HG02623 (cell line): ENCODE measurements around the gene EHBP1L1.
A peak's percentile ranks its signal among the peaks of the same experiment; 100 is the strongest.

ENCODE experiments used
- ATAC-seq: cut with Tn5 transposase; IDR thresholded peaks from one replicate; pipeline ENCODE4 v1.9.1; 2021; ENCODE audit warnings: moderate library complexity; ENCODE audit not compliant: unreplicated experiment

EHBP1L1 gene

DNA sequence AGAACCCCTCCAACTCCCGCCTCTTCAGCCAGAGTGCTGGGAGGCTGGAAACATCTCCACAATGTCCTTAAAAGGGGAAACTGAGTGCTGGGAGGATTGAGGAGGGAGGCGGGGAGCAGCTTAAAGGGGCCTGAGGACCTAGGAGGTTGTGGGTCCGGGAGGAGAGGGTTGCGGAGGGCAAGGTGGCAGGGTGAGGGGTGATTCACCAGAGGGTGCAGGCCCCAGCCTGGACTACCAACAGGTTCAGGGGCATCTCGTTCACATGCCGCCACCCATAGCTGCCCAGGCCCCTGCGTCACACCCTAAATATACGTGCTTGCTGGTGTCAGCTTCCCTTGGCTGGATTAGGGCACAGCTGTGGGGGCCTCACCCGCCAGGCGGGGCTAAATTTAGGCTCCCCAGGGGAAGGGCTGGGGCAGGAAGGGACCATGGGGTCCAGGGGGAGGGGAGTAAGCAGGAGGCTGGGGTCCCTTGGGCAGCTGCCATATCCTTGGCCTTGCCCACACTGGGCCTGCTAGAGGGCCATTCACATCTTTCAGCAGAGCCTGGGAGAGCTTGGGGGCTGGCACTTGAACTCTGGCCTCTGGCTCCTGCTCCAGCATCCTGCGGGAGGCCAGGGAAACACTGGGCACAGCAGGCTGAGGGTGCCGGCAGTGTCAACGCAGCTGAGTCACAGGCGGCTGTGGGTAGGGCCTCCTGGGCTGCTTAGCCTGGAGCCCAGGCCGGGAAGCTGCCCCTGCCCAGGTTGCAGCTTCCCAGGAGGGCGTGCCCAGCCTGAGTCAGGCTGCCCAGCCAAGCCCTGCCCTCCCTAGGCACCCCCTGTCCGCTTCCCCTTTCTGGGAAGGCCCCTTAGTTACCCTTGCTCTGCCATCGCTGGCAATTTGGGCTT is 1.3 kb downstream of the EHBP1L1 start:
- no peak for ATAC-seq

GRCh38 chr11:65577756-65578109 is 1.9 kb downstream of the EHBP1L1 start:
- no peak for ATAC-seq

DNA sequence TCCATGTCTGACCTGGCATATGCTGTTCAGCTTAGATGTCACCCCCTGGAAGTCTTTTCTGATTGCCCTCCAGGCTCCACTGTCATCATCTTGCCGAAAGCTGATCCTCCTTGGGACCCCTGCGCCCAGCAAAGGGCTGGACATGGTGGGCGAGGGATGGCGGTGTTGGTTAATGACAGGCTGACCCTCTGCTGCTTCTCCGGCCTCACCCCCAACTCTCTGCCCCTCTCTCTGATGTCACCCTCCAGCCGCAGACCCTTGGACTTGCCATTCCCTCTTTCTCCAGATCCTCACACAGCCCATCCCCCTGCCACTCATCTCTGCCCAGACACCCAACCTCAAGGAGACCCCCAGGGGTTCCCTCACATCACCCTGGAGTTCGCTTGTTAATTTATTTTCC is 2.3 kb downstream of the EHBP1L1 start:
- no peak for ATAC-seq

DNA sequence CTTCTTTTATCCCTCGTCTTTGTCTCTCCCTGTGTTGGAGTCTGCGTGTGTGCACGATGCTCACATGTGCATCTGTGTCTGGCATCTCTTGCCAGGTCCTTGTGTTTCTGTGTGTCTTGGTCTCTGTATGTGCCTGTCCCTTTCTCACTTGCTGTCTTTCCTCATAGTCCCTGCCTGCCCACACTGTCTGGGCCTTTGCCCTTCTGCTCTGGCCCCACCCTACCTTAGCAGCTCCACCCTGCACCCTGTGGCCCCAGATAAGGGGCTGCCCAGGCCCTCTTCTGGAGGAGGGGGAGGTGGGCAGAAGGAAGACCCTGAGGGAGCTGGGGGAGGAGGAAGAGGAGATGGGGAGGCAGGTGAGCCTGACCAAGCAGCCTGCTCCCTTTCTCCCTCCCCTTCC is 2.8 kb downstream of the EHBP1L1 start:
- no peak for ATAC-seq

DNA sequence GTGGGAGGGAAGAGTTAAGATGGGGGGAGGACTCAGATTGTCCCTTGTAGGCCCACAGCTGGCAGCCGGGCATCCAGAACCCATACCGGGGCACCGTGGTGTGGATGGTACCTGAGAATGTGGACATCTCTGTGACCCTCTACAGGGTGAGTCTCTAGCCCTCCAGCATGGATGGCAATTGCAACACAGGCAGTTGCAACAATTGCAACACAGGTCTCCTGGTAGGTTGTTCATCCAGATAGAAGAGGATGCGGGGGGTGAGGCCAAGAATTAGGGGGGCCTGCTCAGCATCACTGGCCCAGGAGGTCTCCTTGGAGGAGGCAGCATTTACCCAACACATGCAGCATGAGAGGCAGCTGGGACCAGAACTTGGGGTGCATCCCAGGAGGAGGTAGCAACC is 3.4 kb downstream of the EHBP1L1 start:
- ATAC-seq: no peak

- ATAC-seq: no peak
Observed at GRCh38 chr11:65580031-65580692, 4.3 kb downstream of the EHBP1L1 start.

DNA sequence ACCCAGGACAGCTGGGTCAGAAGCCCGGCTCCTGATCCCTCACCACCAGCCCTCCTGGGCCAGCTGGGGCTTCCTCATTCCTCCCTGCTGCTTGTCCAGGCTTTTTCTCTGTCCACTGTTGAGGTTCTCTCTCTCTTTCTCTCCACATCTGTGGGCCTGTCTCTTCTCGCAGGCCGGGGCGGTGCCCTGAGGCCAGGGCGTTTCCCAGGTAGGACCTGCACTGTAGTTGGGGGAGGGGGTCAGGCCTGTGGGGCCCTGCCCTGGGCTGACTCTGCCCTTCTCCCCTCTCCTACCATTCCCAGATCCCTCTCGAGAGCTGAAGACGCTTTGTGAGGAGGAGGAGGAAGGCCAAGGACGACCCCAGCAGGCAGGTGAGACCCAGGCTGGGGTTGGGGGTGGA is 4.9 kb downstream of the EHBP1L1 start:
- ATAC-seq: no peak

DNA sequence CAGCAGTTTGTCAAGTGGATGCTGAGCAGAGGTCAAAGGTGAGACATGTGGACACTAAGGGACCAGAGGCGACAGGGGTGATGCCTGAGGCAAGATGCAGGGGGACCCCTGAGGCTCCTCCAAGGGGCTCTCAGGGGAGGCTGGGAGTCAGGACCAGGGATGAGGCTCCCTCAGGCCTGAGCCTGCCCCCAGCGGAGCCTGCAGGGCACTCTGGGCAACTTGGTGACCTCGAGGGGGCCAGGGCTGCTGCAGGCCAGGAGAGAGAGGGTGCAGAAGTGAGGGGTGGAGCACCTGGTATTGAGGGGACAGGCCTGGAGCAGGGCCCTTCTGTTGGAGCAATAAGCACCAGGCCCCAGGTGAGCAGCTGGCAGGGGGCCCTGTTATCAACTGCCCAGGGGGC is 6.1 kb downstream of the EHBP1L1 start:
- no peak for ATAC-seq

DNA sequence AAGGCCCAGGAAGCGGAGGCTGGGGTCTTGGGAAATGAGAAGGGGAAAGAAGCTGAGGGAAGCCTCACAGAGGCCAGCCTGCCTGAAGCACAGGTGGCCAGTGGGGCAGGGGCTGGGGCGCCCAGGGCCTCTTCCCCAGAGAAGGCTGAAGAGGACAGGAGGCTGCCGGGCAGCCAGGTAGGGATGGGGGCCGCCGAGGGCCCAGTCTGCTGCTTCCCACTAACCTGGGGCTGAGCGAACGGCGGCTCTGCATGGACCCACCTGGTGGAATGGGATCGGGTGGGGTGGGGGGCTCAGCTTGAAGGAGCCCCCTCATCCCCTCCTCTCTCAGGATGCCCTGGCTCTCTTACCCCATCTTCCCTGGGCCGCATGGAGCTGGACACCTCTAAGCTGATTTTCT is 7.7 kb downstream of the EHBP1L1 start:
- ATAC-seq: no peak

DNA sequence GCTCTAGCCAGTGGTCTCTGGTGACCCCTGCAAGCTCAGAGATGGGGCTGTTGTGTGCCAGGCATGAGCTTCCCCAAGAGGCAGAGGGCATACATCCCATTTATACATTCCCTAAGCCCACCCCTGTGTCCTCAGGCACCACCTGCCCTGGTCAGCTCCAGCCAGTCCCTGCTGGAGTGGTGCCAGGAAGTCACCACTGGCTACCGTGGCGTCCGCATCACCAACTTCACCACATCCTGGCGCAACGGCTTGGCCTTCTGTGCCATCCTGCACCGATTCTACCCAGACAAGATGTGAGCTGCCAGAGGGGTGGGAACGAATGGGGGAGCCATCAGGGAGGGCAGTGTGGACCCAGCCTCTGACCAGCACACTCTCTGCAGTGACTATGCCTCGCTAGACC is 8.3 kb downstream of the EHBP1L1 start:
- ATAC-seq: no peak

- ATAC-seq: no peak
Observed at GRCh38 chr11:65584723-65585171, 8.9 kb downstream of the EHBP1L1 start.

DNA sequence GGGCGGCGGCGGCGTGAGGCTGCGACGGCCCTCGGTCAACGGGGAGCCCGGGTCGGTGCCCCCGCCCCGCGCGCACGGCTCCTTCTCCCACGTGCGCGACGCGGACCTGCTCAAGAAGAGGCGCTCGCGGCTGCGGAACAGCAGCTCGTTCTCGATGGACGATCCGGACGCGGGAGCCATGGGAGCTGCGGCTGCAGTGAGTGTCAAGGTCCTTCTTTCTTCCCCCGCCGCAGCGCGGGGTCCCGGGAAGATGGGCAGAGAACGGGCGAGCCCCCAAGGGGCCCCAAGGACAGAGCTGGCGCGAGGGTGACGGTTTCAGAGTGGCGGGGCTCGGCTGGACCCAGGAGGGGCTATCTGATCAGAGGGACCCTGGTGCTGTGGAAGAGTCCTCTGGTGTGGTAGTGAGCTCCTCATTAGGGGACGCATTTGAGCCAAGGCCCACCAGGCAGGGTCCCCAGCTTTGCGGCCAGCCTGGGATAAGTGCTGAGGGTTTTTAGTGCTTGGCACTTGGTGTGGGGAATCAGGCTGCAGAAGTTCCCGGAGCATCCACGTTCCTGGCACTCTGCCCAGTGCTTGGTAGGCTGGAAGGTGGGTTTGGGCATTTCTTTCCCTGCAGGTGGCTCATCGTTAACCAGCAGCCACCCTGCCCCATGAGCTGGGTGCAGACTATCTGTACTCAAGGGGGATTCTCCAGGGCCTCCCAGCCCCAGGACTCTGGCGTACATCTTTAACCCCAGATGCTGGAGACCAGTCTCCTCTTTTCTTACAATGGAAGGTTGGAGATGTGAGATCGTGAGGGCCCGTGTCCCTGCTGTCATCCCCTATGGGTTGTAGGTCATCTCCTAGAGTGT is 9.8 kb downstream of the EHBP1L1 start:
- ATAC-seq: no peak

DNA sequence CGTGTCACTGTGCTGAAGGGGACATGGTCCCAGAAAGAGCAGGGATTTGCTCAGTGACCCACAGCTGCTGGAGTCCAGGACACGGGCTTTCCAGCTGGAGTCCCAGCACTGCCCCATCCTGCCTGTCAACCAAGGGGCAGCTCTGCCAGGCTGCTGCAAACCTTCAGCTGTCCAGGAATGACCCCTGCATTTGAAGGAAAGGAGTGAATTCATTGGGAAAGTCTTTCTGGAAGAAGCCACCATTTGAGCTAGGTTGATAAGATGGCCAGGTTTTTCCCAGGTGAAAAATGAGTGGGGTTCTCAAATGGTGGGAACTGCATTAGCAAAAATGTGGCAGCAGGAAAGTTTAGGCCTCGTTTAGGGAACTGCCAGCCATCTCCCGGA is 10.4 kb downstream of the EHBP1L1 start:
- no peak for ATAC-seq

DNA sequence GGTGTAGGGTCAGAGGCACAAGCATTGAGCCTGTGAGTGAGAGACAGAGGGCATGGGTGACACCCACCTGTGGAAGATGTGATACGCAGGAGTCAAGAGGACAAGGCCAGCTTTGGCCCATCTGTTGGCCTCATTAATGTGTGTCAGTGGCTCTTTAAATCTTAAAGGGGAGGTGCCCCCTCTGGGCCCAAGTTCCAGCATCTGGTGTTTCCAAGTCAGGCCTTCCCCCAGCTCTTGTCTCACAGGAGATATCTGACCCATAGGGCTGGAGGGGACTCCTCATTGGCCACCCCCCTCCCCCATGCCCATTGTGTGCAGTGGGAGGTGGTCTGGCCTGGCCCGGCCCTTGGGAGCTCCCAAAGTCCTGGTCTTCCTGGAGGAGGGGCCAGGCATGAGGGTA is 10.8 kb downstream of the EHBP1L1 start:
- ATAC-seq: no peak

GRCh38 chr11:65588199-65589054 is 12.6 kb downstream of the EHBP1L1 start:
- peak; percentile 70 for ATAC-seq

DNA sequence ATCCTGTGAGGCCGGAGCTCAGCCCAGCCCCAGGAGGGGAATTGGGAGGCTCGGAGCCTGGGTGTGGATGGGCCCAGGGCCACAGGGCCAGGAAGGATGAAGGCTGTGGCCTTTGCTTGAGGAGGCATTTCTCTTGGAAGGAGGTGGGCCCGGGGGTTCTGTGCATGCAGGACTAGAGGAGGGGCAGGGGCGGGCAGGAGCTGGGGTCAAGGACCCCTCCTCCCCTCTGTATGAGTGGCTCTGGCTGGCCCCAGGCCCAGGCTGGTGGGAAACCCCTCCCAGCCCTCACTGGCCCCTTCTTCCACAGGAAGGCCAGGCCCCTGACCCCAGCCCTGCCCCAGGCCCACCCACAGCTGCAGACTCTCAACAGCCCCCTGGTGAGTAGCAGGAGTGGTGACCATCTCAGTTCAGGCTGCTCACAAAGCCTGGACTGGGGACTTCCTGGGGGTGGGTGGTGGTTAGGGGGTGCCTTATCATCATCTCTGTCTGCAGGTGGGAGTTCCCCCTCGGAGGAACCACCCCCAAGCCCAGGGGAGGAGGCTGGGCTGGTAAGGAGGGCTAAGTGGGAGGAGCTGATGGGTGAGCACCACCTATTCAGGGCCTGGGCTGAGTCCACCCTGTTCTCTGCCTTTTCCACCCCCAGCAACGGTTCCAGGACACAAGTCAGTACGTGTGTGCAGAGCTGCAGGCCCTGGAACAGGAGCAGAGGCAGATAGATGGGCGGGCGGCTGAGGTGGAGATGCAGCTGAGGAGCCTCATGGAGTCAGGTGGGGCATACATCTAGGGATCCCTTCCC is 13.8 kb downstream of the EHBP1L1 start:
- ATAC-seq: no peak

GRCh38 chr11:65590240-65590738 is 14.4 kb downstream of the EHBP1L1 start:
- ATAC-seq: no peak

GRCh38 chr11:65591939-65592857 is 16.3 kb downstream of the EHBP1L1 start:
- no peak for ATAC-seq
